Inflammatory macrophage treated with lipopolysaccharide for 1 hour (primary cell): ENCODE data around the gene MGST2.

Experiments
- DNase-seq, 2 donors: peaks; one replicate each; pipeline ENCODE4 v3.0.0-alpha.2; 2020 to 2022

The MGST2 gene

GRCh38 chr4:139645458-139645857, 20.2 kb upstream of the MGST2 start:
- DNase-seq: no peak

GRCh38 chr4:139647184-139647583, 18.4 kb upstream of the MGST2 start:
- no peak for DNase-seq

GRCh38 chr4:139647952-139648351, 17.7 kb upstream of the MGST2 start:
- no peak for DNase-seq

DNA sequence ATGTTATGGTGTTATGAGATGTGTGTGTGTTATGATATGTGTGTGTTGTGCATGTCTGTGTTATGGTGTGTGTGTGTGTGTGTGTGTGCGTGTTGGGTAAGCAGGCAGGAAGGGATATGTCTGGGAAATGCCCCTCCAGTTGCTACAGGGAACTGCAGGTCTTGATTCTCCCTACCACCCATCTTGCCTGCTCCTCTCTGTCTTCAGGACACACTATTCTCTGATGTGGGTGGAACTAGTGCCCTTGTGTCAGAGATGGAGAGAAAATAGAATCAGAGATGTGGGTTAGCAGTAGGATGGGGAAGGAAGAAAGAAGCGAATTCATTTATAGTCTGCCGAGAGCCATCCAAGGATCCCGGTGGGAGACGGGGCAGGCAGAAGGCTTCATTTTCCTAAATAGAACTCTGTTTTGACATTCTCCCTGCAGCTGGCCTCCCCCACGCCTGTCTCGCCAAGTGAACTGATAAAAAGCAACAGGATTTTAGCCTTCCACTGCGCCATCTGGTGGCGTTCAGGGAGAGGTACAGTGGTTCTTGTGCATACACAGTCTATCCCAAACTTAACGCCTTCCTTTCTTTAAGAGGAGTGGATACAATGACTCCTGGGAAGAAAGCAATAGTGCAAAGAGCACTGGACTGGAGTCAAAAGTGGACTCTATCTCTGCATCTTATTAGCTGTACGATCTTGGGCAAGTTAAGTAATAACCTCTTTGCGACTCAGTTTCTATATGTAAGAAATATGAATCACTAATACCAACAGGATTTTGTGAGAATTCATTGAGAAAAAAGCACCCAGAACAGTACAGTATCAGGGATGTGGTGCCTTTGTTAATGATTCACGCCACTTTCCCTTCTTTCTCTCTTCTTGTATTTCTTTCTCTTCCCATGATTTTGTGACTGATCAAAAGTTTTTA, 14.1 kb upstream of the MGST2 start:
- DNase-seq: peak; percentile 48 to 73

GRCh38 chr4:139654516-139654915, 11.1 kb upstream of the MGST2 start:
- no peak for DNase-seq

- peak in 1 of 2 donors; percentile 18 for DNase-seq
These were observed 10.5 kb upstream of the MGST2 start for GRCh38 chr4:139655116-139655515.

DNA sequence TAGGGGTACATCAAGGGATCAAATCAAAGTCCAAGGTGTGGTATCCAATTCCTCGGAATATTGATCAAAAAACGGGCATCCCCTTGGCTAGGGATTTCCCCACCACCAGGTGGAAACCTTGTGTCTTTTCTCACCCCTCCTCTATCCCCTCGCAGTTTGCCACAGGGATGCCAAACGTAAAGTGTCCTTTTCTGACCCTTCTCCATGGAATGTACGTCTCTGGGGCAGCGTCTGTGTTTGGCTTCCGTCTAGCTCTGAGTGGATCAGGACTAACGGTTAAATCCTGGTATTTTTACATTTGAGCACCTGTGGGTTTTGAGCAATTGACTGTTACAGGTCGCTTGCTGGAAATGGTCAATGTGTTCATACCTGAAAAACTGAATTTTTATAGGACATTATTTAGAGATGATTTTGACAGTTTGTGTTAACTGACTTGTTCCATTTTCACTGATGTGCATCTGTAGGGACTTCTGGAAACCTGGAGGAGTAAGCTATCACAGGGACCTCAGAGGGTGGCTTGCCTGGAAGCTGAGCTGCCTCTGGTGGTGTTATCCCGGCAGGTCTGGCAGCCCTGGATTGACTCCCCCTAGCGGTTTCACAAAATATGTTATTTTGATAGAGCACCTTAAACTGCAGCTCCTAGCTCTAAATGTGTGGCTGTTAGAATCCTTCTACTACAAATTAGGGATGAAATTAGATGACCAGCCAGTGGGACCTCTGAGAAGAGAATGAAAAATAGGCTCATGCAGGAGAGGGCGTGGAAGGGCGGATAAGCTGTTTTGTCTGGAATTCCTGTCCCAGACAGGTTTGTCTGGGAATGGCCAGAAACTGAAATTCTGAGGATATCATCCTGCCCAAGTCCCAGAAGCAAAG, 8.8 kb upstream of the MGST2 start:
- DNase-seq: peak; percentile 60 to 84

DNA sequence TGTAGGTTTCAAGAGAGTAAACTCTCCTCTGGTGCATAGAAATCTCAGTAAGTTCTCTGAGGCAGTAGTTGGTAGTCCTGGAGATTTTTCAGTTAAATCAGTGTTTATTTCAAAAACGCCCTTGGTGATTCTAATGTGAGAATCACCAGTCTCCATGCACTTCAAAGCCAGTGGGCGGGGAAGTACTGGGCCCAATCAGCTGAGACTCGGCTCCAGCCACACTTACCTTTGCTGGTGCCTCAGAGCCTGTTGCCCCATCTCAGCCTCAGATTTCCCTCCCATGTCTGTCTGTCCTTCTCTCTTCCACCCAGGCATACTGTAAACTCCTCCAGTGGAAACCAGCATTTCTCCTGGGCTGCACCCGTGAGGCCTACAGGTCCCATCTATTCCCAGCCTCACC, 7.4 kb upstream of the MGST2 start:
- no peak for DNase-seq

DNA sequence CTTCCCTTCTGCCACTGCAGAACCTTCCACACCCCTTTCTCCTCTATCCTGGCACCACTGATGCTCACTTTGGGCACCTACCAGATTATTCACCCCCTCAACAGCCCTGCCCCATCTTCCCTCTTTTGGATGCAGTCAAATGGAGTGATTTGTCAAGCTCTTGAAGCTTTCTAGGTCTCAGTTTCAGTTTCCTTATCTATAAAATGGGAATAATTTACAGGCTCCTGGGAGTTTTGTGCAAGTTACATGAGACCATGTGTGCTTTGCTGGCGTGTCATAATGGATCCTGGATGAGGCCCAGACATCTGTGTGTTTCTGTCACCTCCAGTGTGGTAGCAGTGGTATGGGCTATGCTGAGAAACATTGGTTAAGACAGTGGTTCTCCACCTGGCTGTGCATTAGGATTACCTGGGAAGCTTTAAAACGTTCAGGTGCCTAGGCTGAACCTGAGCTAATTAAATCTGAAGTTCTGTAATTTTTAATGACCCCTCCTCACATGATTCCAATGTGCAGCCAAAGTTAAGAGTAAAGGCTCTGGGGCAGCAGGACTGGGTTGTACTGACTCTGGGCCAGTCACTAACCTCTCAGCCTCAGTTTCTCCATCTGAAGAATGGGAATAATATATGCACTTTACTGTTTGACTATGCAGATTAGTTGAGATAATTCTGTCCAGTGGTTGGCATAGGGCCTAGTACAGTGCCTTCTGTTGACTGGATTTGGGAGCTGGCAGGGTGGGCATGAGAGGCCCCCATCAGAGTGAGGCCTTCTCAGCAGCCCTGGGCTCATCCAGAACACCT, 6.8 kb upstream of the MGST2 start:
- DNase-seq: no peak

- no peak for DNase-seq
These were observed 5.7 kb upstream of the MGST2 start for GRCh38 chr4:139659735-139660424.

GRCh38 chr4:139660568-139661043, 5.0 kb upstream of the MGST2 start:
- DNase-seq: peak; percentile 48 to 49

GRCh38 chr4:139663561-139664138, 2.0 kb upstream of the MGST2 start:
- no peak for DNase-seq

DNA sequence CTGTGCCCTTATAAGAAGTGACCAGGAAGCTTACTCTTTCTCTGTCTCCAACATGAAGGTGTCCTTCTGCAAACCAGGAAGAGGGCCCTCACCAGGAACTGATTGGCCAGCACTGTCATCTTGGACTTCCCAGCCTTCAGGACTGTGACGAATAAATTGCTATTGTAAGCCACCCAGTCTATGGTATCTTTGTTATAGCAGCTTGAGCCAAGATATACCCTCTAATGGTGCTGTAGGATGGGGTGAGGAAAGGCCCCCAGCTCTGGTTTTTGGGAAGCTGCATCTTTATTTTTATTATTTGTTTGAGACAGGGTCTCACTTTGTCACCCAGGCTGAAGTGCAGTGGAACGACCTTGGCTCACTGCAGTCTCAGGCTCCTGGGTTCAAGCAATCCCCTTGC, 1.2 kb upstream of the MGST2 start:
- no peak for DNase-seq

DNA sequence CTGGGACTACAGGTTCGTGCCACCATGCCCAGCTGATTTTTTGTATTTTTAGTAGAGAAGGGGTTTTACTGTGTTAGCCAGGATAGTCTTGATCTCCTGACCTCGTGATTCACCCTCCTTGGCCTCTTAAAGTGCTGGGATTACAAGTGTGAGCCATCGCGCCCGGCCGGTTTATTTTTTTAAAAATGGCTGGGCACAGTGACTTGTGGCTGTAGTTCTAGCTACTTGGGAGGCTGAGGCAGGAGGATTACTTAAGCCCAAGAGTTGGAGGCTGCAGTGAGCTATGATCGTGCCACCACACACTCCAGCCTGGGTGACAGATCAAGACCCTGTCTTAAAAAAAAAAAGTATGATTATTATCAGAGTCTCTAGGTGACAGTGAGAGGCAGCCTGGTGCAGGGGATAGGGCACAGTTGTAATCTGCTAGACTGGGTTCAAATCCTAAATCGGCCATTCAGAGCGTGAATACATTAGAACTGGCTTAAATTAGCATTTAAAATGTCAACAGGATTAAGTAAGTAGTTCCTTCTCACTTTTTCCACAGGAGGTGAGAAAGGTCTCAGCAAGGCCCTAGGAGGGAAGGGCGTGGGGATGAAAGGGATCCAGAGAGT, 435 bp upstream of the MGST2 start:
- DNase-seq: no peak

DNA sequence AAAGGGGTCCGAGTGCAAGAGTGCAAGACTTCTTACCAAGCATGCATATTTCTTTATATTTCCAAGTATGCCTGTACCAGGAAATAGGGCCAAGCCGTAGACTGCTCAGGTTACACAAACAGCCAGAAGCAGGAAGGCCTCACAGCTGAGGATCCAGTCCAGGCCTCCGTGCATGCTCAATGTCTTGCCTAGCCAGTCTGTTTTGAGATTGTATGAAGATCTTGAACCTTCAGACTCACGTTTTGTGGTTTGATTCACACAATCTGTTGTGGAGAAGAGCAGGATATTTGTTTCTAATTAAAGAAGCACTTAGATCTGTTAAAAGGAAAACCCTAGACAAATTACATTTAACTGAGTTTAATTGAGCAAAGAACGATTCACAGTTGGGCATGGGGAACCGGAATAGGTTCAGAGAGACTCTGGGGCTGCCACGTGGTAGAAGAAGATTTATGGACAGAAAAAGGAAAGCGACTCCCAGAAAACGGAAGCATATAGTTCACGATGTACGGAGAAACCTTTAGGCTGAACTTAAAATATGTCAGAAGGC, 1.2 kb downstream of the MGST2 start:
- peak; percentile 49 to 59 for DNase-seq

GRCh38 chr4:139668036-139668435, 2.4 kb downstream of the MGST2 start:
- no peak for DNase-seq

- DNase-seq: no peak
These were observed 3.1 kb downstream of the MGST2 start for GRCh38 chr4:139668658-139669201.

GRCh38 chr4:139669335-139669734, 3.7 kb downstream of the MGST2 start:
- DNase-seq: no peak

DNA sequence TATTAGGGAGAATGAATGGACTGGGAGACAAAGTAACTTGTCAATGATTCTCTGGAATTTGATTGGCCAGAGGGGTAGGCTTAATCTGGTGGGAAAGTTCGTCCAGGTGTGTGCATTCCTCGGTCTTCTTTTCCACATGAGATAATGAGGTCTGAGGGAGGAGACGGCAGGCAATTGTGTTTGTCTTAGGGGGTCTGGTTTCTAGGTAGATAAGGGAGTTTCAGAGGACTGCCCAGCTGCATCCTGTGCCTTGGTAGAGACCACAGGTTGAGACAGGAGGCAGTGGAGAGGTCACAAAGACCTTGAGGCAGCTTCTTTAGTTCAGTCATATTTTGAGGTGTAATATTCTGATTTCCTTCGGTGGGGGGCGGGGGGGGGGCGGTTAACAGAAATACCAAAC, 4.3 kb downstream of the MGST2 start:
- no peak for DNase-seq

- DNase-seq: no peak
These were observed 5.2 kb downstream of the MGST2 start for GRCh38 chr4:139670775-139671174.

GRCh38 chr4:139672215-139672614, 6.6 kb downstream of the MGST2 start:
- DNase-seq: no peak
